OCI-LY1 (cell line): ENCODE data around the gene NPAS4.
"Not testable (repeated sequence)": the region's sequence is repeated elsewhere in the genome, so short reads cannot be mapped to it uniquely, and the experiment has no call there.

ENCODE experiments used
- H2AFZ ChIP-seq: fragments of 200-600 bp; sonication (generic), shearing (Covaris generic); 2 replicates; pipeline ENCODE4 v1.6.0; 2014; ENCODE audit warnings: antibody characterized with exemption, mild to moderate bottlenecking, low read length
- H3F3A ChIP-seq: fragments of 200-600 bp; sonication (generic), shearing (Covaris generic); 2 replicates; pipeline ENCODE4 v1.6.0; 2014; ENCODE audit warnings: mild to moderate bottlenecking, antibody characterized with exemption, low read length, moderate library complexity; ENCODE audit not compliant: insufficient read depth
- H3K27ac ChIP-seq: fragments of 200-600 bp; sonication (generic); 2 replicates; pipeline ENCODE4 v1.5.1; 2014; ENCODE audit warnings: low read length, mixed run types, mild to moderate bottlenecking, low read depth; ENCODE audit not compliant: poor library complexity, severe bottlenecking
- H3K27me3 ChIP-seq: fragments of 200-600 bp; sonication (generic); 2 replicates; pipeline ENCODE4 v1.6.0; 2014; ENCODE audit warnings: antibody characterized with exemption, mild to moderate bottlenecking, low read length, moderate library complexity; ENCODE audit not compliant: insufficient read depth
- H3K36me3 ChIP-seq: fragments of 200-600 bp; sonication (generic); 2 replicates; pipeline ENCODE4 v1.6.1; 2014; ENCODE audit warnings: mild to moderate bottlenecking, antibody characterized with exemption, low read length, moderate library complexity, mixed read lengths; ENCODE audit not compliant: insufficient read depth
- H3K4me1 ChIP-seq: fragments of 200-600 bp; sonication (generic); 2 replicates; pipeline ENCODE4 v1.5.1; 2014; ENCODE audit warnings: mild to moderate bottlenecking, low read length, moderate library complexity; ENCODE audit not compliant: insufficient read depth, severe bottlenecking
- H3K4me2 ChIP-seq: fragments of 200-600 bp; sonication (generic), shearing (Covaris generic); 2 replicates; pipeline ENCODE4 v1.6.1; 2014; ENCODE audit warnings: low read length
- H3K4me3 ChIP-seq: fragments of 200-600 bp; sonication (generic); 2 replicates; pipeline ENCODE4 v1.5.1; 2014; ENCODE audit warnings: low read length, low read depth, mild to moderate bottlenecking, mixed read lengths; ENCODE audit not compliant: poor library complexity, severe bottlenecking
- H3K79me2 ChIP-seq: fragments of 200-600 bp; shearing (Covaris generic); 2 replicates; pipeline ENCODE4 v1.6.1; 2016; ENCODE audit warnings: mixed run types, low read length, mixed read lengths; ENCODE audit not compliant: insufficient read depth
- H3K9ac ChIP-seq: fragments of 200-600 bp; sonication (generic), shearing (Covaris generic); 2 replicates; pipeline ENCODE4 v1.6.1; 2014; ENCODE audit warnings: mild to moderate bottlenecking, low read length, mixed read lengths
- H3K9me2 ChIP-seq: fragments of 200-600 bp; sonication (generic), shearing (Covaris generic); 2 replicates; pipeline ENCODE4 v1.6.1; 2014; ENCODE audit warnings: low read depth, mild to moderate bottlenecking, low read length, mixed read lengths
- H3K9me3 ChIP-seq: fragments of 200-600 bp; shearing (Covaris generic); 2 replicates; pipeline ENCODE4 v1.6.1; 2014; ENCODE audit warnings: low read length, mixed read lengths
- H4K20me1 ChIP-seq: fragments of 200-600 bp; sonication (generic), shearing (Covaris generic); 2 replicates; pipeline ENCODE4 v1.6.0; 2016; ENCODE audit warnings: mild to moderate bottlenecking, low read length; ENCODE audit not compliant: insufficient read depth
- EZH2 ChIP-seq: fragments of 200-600 bp; sonication (generic), shearing (Covaris generic); IDR thresholded peaks from 2 replicates; pipeline ENCODE4 v1.8.0; 2017; ENCODE audit warnings: borderline replicate concordance, mixed run types, mild to moderate bottlenecking, antibody characterized with exemption, low read length, moderate library complexity, mixed read lengths
- TF ChIP-seq, protein P1 (sequence below): fragments of 200-600 bp; sonication (generic), shearing (Covaris generic); IDR thresholded peaks from 2 replicates; pipeline ENCODE4 v1.5.1; 2017; ENCODE audit warnings: mild to moderate bottlenecking, antibody characterized with exemption, low read length, moderate library complexity, mixed read lengths

NPAS4 gene

GRCh38 chr11:66384316-66384715 lies 36.5 kb upstream of the NPAS4 start:
- H3K4me2 ChIP-seq, H3K36me3 ChIP-seq, H2AFZ ChIP-seq, H3K27me3 ChIP-seq, H3K9me3 ChIP-seq, H4K20me1 ChIP-seq, H3K4me3 ChIP-seq, H3K27ac ChIP-seq, H3K9ac ChIP-seq, H3K79me2 ChIP-seq, H3K4me1 ChIP-seq, H3K9me2 ChIP-seq, H3F3A ChIP-seq: not testable (repeated sequence)

DNA sequence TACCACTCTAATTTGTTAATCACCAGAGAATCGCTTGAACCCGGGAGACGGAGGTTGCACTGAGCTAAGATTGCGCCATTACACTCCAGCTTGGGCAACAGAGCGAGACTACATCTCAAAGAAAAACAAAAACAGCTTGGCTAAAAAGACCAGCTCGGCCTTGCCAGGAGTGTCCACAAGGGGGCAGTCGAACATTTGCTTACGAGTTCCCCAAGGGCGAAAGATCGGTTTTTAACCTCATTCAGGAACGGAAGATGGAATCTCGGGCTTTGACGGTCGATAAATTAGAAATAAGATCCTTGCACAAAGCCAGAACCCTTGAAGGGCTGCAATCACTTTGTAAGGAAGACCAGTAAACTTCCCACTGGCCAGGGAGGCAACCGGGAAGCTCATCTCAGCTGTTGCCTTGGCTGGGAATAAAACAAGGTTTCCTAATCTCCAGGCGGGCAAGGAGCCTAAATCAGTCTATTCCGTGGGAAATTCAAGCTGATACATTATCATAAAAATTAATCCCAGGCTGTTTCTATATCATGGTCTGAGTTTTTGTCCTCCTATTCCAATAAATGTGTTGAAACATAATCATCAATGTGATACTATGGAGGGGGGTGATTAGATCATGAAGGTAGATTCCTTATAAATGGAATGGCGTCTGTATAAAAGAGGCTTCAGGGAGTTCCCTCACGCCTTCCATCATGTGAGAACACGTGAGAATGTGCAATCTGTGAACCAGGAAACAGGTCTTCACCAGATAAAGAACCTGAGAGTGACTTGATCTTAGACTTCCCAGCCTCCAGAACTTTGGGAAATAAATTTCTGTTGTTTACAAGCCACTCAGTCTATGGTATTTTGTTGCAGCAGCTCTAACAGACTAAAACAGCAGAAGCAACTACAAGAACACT lies 34.4 kb upstream of the NPAS4 start:
- Histone ChIP-seq H3K9me3 (no peaks in the 10 kb centered on the region), H3K9ac (0 out of 2 replicates have a peak overlapping the region, but pooled peaks have one; percentile 6), H3K79me2 (no peaks in the 10 kb centered on the region), H3K4me2 (peak overlapping the region; percentile 36), H3K36me3 (no peaks in the 10 kb centered on the region), H3K4me1 (peaks cover 7% of the 10 kb centered on the region), H3F3A (no peaks in the 10 kb centered on the region; the same call in 1 of the 2 replicates), H3K27me3 (no peaks in the 10 kb centered on the region), H4K20me1 (no peaks in the 10 kb centered on the region), H3K27ac (no peak overlapping the region), H2AFZ (no peak overlapping the region), H3K4me3 (peak overlapping the region; percentile 1), H3K9me2 (no peaks in the 10 kb centered on the region)
- TF ChIP-seq EZH2: no peak
- TF ChIP-seq, protein P1, sequence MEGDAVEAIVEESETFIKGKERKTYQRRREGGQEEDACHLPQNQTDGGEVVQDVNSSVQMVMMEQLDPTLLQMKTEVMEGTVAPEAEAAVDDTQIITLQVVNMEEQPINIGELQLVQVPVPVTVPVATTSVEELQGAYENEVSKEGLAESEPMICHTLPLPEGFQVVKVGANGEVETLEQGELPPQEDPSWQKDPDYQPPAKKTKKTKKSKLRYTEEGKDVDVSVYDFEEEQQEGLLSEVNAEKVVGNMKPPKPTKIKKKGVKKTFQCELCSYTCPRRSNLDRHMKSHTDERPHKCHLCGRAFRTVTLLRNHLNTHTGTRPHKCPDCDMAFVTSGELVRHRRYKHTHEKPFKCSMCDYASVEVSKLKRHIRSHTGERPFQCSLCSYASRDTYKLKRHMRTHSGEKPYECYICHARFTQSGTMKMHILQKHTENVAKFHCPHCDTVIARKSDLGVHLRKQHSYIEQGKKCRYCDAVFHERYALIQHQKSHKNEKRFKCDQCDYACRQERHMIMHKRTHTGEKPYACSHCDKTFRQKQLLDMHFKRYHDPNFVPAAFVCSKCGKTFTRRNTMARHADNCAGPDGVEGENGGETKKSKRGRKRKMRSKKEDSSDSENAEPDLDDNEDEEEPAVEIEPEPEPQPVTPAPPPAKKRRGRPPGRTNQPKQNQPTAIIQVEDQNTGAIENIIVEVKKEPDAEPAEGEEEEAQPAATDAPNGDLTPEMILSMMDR: peak; percentile 89

DNA sequence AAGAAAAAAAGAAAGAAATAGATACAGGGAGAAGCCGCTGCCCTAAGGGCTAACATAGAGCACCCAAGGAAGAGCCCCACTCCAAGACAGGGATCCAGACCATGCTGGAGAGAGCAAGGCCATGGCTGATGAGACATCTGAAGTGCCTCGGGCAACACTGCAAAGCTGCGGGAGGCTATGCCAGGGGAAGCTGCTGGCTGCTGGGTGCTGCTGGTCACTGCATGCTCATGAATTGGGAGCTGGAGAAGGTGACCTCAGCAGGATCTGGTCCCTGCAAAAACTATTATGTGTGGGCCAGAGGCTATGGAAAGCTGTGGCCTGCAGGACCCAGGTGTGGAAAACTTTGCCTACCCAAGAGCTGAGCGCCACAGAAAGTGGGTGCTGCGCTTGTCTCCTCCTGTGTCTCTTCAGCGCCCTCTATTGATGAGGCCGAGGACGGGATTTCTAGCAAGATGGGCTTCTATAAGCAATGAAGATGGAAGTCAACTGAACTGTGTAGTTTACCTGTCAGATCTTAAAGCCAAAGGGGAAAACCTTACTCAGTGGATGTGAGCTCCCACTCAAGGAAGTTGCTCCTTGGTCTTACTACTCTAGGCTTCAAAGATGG lies 32.0 kb upstream of the NPAS4 start:
- Histone ChIP-seq H3K4me3 (no peak overlapping the region), H3F3A (no peaks in the 10 kb centered on the region; the same call in 1 of the 2 replicates), H3K9me2 (no peaks in the 10 kb centered on the region), H2AFZ (no peak overlapping the region), H3K36me3 (no peaks in the 10 kb centered on the region), H3K79me2 (no peaks in the 10 kb centered on the region), H3K27ac (no peak overlapping the region), H4K20me1 (no peaks in the 10 kb centered on the region), H3K9ac (no peak overlapping the region), H3K4me2 (no peak overlapping the region), H3K4me1 (peaks cover 7% of the 10 kb centered on the region), H3K9me3 (no peaks in the 10 kb centered on the region), H3K27me3 (no peaks in the 10 kb centered on the region)
- TF ChIP-seq EZH2: no peak
- TF ChIP-seq, protein P1: peak; percentile 89
